Stimulated activated CD4-positive, alpha-beta T cell treated with anti-CD3 and anti-CD28 coated beads, Interleukin-15, amount 100 ng/mL, for 48 hours (primary cell): Measurements from ENCODE around the gene MAP1S.

Experiments
- DNase-seq, 2 donors: peaks; one replicate each; pipeline ENCODE4 v3.0.0-alpha.2; 2020; ENCODE audit warnings: low read depth in 2 of 2

MAP1S gene, protein sequence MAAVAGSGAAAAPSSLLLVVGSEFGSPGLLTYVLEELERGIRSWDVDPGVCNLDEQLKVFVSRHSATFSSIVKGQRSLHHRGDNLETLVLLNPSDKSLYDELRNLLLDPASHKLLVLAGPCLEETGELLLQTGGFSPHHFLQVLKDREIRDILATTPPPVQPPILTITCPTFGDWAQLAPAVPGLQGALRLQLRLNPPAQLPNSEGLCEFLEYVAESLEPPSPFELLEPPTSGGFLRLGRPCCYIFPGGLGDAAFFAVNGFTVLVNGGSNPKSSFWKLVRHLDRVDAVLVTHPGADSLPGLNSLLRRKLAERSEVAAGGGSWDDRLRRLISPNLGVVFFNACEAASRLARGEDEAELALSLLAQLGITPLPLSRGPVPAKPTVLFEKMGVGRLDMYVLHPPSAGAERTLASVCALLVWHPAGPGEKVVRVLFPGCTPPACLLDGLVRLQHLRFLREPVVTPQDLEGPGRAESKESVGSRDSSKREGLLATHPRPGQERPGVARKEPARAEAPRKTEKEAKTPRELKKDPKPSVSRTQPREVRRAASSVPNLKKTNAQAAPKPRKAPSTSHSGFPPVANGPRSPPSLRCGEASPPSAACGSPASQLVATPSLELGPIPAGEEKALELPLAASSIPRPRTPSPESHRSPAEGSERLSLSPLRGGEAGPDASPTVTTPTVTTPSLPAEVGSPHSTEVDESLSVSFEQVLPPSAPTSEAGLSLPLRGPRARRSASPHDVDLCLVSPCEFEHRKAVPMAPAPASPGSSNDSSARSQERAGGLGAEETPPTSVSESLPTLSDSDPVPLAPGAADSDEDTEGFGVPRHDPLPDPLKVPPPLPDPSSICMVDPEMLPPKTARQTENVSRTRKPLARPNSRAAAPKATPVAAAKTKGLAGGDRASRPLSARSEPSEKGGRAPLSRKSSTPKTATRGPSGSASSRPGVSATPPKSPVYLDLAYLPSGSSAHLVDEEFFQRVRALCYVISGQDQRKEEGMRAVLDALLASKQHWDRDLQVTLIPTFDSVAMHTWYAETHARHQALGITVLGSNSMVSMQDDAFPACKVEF

DNA sequence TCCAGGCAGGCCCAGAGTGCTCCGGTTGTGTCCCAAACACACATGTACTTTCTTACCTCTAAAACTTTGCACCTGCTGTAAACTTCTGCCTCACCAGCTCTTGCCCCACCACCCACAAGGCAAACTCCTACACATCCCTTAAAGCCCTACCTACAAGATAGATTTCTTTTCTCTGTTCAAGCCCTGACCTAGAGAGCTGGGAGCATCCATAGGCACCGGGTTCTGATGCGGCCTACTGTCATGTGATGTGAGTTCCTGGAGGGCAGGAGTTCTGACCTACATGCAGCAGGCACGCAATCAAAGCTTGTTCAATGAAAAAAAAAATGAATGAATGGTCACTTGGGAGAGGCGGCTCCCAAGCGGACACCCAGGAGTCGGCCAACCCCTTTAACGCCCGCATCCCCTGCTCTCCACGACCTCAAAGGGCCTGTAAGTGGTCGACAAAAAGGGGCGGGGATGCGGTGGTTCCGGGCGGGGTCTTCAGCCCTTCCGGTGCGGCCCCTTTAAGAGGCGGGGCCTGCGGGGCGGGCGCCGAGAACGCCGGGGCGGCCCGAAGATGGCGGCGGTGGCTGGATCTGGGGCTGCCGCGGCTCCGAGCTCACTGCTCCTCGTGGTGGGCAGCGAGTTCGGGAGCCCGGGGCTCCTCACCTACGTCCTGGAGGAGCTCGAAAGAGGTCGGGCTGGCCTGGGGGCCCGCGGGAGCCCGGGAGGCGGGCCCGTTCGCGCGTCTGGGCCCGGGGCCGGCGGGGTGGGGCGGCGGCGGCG is at the start of gene MAP1S:
TSS of gene MAP1S (plus strand) at position 534 of the 765 bp plus-strand sequence. CDS start at position 557, 23 bp downstream.
- DNase-seq: peak; percentile 31 to 59

DNA sequence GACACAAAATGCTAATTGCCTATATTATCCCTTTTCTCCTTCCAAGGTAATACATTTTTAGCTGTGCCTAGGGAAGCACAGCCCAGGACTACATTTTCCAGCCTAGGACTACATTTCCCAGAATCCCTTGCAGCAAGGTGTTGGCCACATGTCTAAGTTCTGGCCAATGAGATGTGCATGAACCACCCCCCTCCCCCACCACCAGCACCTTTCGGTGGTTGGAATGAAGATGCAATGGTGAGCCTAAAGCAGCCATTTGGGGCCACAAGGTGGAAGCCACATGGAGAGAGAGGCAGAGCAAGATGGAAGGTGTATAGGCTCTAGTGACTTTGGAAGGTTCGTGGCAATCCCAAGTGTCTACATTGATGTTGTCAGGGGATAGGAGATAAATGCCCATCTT is 47.4 kb upstream of the MAP1S start:
- peak in 1 of 2 donors; percentile 32 for DNase-seq

GRCh38 chr19:17673937-17674799 is 45.1 kb upstream of the MAP1S start:
- DNase-seq: no peak

DNA sequence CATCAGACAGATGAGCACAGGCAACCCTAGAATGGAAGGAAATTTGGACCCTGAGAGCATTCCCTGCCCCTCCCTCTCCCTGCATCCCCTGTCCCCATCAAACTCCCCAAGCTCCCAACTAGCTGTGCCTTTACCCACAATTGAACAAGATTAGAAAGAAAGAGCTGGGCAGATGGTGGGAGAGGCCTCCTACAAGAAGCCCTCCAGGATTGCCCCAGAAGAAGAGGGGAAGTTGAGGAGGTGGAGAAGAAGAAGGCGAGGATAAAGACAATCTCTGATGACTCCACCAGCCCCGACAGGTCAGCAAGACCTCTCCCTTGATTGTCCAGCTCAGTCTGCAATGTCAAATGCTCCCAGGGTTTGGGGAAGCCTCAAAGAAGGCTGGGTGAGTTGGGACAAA is 43.0 kb upstream of the MAP1S start:
- no peak for DNase-seq

DNA sequence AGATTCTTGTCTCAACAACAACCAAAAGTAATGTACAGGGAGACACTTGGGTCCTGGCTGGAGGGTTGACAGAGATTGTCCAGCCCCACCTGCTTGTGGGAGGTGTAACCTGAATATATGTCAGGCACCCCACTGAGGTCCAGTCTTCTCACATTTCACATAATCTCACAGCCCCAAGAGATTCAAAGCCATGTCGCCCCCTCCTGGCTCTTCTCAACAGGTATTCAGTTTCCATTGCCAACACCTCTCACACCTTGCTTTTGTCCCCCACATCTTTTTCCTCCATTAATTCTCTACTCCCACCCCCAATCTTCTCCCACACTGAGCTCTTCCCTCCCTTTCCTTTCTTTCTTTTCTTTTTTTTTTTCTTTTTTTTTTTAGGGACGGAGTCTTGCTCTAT is 42.3 kb upstream of the MAP1S start:
- DNase-seq: no peak

DNA sequence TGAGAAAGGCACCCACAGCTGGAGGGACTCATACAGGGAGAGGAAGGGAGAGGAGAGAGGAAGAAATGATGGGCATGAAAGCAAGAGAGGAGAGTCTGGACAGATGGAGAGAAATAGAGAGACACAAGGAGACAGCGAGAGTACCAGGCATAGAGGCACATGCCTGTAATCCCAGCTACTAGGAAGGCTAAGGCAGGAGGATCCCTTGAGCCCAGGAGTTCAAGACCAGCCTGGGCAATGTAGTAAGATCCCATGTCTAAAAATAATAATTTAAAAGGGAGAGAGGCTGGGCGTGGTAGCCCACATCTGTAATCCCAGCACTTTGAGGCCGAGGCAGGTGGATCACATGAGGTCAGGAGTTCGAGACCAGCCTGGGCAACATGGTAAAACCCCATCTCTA is 40.4 kb upstream of the MAP1S start:
- no peak for DNase-seq

- DNase-seq: no peak
Measured at GRCh38 chr19:17679526-17680229, 39.6 kb upstream of the MAP1S start.

DNA sequence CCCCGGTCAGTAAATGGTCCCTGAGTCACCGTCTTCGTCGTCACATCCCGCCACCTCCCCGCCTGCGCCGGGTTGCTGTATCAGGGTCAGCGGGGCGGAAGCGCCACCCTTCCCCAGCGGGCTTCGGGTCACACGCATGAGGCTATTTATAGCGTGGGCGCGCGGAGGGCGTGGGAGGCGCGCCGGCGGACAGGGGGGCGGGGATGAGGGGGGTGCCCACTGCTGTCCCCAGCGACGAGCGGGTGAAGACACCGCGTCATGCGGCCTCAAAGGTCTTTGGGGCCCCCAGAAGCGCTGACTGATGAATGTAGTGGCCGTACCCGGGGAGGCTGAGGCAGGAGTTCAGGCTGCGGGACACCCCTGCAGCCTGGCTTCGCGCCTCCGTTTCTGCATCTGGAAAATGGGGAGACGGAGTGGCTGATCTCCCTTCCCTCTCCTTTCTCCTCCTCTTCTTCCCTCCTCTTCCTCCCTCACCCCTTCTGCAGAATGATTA is 39.0 kb upstream of the MAP1S start:
- peak; percentile 9 to 19 for DNase-seq

DNA sequence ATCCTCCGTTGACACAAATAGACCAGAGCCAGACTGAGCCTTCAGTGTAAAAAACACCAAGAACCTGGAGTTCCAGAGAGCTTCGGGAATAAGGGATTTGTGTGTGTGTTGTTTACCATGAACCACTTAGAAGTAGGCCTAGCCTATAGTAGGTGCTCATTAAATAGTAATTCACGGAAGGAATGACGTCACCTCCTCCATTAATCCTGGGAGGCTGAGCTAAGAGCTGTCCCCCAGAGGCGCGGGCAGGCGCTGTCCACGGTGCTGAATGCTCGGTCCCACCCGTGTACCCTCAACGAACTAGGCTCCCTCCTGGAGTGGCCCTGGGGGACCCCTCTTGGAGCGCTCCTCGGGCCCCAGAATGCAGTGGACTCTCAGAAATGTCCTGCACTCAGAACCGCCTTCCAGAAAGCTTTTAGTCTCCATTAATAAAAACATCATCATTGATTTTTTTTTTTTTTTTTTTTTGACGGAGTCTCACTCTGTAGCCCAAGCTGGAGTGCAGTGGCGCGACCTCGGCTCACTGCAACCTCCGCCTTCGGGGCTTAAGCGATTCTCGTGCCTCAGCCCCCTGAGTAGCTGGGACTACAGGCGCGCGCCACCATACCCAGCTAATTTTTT is 37.7 kb upstream of the MAP1S start:
- no peak for DNase-seq

- DNase-seq: no peak
Measured at GRCh38 chr19:17682273-17682672, 37.0 kb upstream of the MAP1S start.

GRCh38 chr19:17683078-17683477 is 36.2 kb upstream of the MAP1S start:
- no peak for DNase-seq

DNA sequence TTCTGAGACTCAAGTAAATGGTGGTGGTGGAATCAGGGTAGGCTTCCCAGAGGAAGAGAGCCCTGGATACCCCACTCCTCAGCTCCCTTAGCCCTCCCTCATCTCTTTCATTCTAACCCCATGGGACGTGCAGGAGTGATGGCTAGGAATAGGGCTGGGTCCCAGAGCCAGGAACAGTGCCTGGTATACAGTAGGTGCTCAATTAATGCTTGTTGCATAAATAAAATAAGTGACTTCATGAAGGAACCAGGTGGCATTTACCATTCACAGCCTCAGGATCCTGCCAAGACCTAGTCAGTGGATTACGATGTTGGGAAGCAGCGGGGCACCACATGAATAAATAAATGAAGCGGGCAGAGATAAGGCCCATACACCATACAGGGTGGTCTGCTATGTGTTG is 35.0 kb upstream of the MAP1S start:
- no peak for DNase-seq

DNA sequence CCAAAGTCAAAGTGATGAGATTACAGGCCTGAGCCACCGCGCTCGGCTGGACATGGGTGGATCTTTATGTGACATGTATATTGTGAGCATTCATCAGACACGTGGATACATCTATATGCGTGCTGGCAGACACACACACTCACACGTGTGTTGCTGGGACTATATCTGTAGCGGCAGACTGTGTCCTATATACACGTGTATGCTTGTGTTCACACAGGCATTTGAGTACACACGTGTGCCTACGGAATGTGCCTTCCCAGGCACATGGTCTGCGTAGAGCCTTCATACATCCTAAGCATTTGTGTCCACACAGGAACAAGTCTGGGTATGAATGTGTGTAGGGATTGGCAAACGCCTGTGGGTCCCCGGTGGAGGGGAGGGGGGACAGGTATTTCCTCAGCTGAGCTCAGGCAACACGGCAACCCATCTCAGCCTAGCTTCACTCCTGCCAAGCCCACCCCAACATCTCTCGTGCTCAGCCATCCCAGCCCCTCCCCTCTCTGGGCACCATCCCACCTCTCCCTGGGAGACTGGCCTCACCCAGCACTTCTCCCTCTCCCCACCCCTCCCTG is 33.7 kb upstream of the MAP1S start:
- no peak for DNase-seq

- DNase-seq: no peak
Measured at GRCh38 chr19:17686023-17686521, 33.2 kb upstream of the MAP1S start.

GRCh38 chr19:17686592-17687024 is 32.7 kb upstream of the MAP1S start:
- DNase-seq: no peak

GRCh38 chr19:17687141-17687856 is 32.0 kb upstream of the MAP1S start:
- DNase-seq: no peak

DNA sequence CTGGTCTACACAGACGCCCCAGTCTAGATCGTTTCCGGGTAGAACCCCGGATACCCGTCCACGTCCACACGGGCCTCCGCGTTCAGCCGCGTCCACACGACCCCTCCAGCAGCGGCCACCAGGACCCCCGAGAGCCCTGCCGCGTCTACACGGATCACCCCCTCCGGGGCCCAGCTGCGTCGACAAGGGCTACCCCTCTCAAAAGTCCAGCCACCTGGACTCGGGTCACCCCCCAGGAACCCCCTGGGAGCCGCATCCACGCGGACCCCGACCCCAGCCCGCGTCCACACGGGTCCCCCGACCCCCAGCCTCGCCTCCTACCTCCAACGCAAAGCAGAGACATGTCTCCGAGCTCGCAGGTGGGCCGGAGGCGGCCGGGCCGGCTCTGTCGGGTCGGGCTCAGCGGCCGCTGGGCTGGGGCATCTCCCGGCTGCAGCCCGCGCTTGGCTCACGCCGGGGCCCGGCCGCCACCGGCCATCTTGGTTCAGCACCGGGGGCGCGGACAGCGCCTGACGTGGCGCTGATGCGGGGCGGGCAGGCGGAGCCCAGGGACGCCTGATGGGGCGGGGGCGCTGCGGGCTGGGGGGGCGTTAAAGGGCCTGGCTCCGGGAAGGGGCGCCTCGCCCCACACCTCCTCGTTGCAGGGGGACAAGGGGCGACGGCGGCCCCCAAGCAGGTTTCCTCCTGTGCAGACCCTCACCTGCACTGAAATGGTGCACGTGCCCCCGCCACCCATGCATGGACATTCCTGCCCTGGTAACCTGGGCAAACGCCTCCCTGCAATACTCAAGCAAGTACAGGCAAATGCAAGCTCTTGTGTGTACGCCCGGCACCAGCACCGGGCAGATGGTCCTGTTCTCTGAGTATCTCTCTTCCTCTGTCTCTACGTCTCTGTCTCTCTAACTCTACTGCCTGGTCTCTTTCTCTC is 31.2 kb upstream of the MAP1S start, which contains the start of gene UNC13A:
TSS of gene UNC13A (minus strand) at position 498 of the 928 bp plus-strand sequence. CDS start at position 343, 155 bp downstream.
- DNase-seq: no peak
